ENCODE results near the gene SLAMF8.

The SLAMF8 gene

GRCh38 chr1:159849626-159850366 is 23.1 kb downstream of the SLAMF8 start:
- DNase-seq, result no peak

- DNase-seq, result no peak
These were observed 24.7 kb downstream of the SLAMF8 start for GRCh38 chr1:159851407-159851806.

GRCh38 chr1:159853417-159854115 is 26.9 kb downstream of the SLAMF8 start:
- DNase-seq, result no peak

- no peak for DNase-seq
These were observed 27.5 kb downstream of the SLAMF8 start for GRCh38 chr1:159854116-159854692.

GRCh38 chr1:159854693-159855192 is 28.1 kb downstream of the SLAMF8 start:
- DNase-seq, result no peak

GRCh38 chr1:159855709-159856108 is 29.0 kb downstream of the SLAMF8 start:
- DNase-seq, result no peak

GRCh38 chr1:159856576-159856975 is 29.9 kb downstream of the SLAMF8 start:
- no peak for DNase-seq

GRCh38 chr1:159857889-159858288 is 31.2 kb downstream of the SLAMF8 start:
- DNase-seq, result no peak

GRCh38 chr1:159859767-159860322 is 33.2 kb downstream of the SLAMF8 start:
- DNase-seq, result no peak

GRCh38 chr1:159860456-159860855 is 33.8 kb downstream of the SLAMF8 start:
- no peak for DNase-seq

- DNase-seq, result no peak
These were observed 34.5 kb downstream of the SLAMF8 start for GRCh38 chr1:159861218-159861617.

GRCh38 chr1:159862031-159862430 is 35.4 kb downstream of the SLAMF8 start:
- no peak for DNase-seq

- no peak for DNase-seq
These were observed 35.9 kb downstream of the SLAMF8 start, which contains the start of gene VSIG8 for GRCh38 chr1:159862557-159862956. Gene VSIG8, minus strand, starts transcription at chr1:159862657. Its CDS starts 136 bp downstream, at chr1:159862521.

GRCh38 chr1:159864262-159864661 is 37.6 kb downstream of the SLAMF8 start:
- DNase-seq, result no peak

- no peak for DNase-seq
These were observed 39.4 kb downstream of the SLAMF8 start for GRCh38 chr1:159866066-159866465.

GRCh38 chr1:159866905-159867663 is 40.4 kb downstream of the SLAMF8 start:
- DNase-seq, result no peak

GRCh38 chr1:159867664-159868026 is 41.0 kb downstream of the SLAMF8 start:
- no peak for DNase-seq

- DNase-seq, result no peak
These were observed 42.1 kb downstream of the SLAMF8 start for GRCh38 chr1:159868766-159869165.

- no peak for DNase-seq
These were observed 42.5 kb downstream of the SLAMF8 start for GRCh38 chr1:159869173-159869572.

- no peak for DNase-seq
These were observed 42.9 kb downstream of the SLAMF8 start for GRCh38 chr1:159869607-159870006.

- no peak for DNase-seq
These were observed 44.0 kb downstream of the SLAMF8 start for GRCh38 chr1:159870704-159871103.

GRCh38 chr1:159872891-159873290 is 46.2 kb downstream of the SLAMF8 start:
- no peak for DNase-seq

Measured in NCI-H524 treated with DMSO at 0.1 percent for 48 hours (cell line).